CD14-positive monocyte (primary cell): ENCODE measurements around the gene R3HDM1. TPM values are rescaled to one million over a fixed set of nuclear protein-coding genes. Genes with fewer than 3 reads are reported as not detected.

Source experiments
- DNase-seq, 3 donors: peaks; one replicate each; pipeline ENCODE4 v3.0.0-alpha.2; 2011 to 2022
- H2AFZ ChIP-seq: 2 replicates; pipeline ENCODE4 v1.6.0; 2012; ENCODE audit warnings: mild to moderate bottlenecking, low read depth, low read length, inconsistent platforms; ENCODE audit not compliant: insufficient read depth, poor library complexity, severe bottlenecking
- H3K27ac ChIP-seq, 2 donors: 1 replicate in 1 of 2; 2 replicates in 1 of 2; pipeline ENCODE4 v1.5.1; 2012 to 2013; ENCODE audit warnings: low read length in 2 of 2, control low read depth in 1 of 2, inconsistent platforms in 1 of 2, low read depth in 1 of 2, mild to moderate bottlenecking in 1 of 2
- H3K27me3 ChIP-seq, 2 donors: one replicate each; pipeline versions ENCODE4 v1.6.0 to v1.6.1; 2011 to 2013; ENCODE audit warnings: low read length in 2 of 2; ENCODE audit not compliant: control insufficient read depth in 2 of 2, insufficient read depth in 2 of 2
- H3K36me3 ChIP-seq, 2 donors: replicated peaks in 1 of 2; 1 replicate in 1 of 2; 2 replicates in 1 of 2; pipeline versions ENCODE4 v1.5.1 to v1.6.1; 2012 to 2013; ENCODE audit warnings: low read length in 2 of 2, control low read depth in 1 of 2, inconsistent platforms in 1 of 2, mild to moderate bottlenecking in 1 of 2; ENCODE audit not compliant: insufficient read depth in 2 of 2, control insufficient read depth in 1 of 2
- H3K4me1 ChIP-seq, 2 donors: 1 replicate in 1 of 2; 2 replicates in 1 of 2; pipeline versions ENCODE4 v1.5.1 to v1.6.1; 2012 to 2013; ENCODE audit warnings: low read length in 2 of 2, control low read depth in 1 of 2, inconsistent platforms in 1 of 2, mild to moderate bottlenecking in 1 of 2, moderate library complexity in 1 of 2; ENCODE audit not compliant: insufficient read depth in 2 of 2, control insufficient read depth in 1 of 2
- H3K4me2 ChIP-seq: replicated peaks from 2 replicates; pipeline ENCODE3; 2012; ENCODE audit warnings: low read length, moderate library complexity, mild to moderate bottlenecking; ENCODE audit not compliant: poor library complexity, severe bottlenecking; ENCODE audit errors: extremely low read depth
- H3K4me3 ChIP-seq, 3 experiments: fragments of 200-600 bp in 1 of 3; sonication (generic) in 1 of 3; replicated peaks in 1 of 3; 1 replicate in 2 of 3; 2 replicates in 1 of 3; pipeline ENCODE4 v1.5.1; 2011 to 2013; ENCODE audit warnings: low read length in 3 of 3, mild to moderate bottlenecking in 3 of 3, control low read depth in 2 of 3, low read depth in 2 of 3, inconsistent platforms in 1 of 3, moderate library complexity in 1 of 3
- H3K79me2 ChIP-seq: 2 replicates; pipeline ENCODE4 v1.6.0; 2012; ENCODE audit warnings: mild to moderate bottlenecking, control low read depth, inconsistent platforms, low read length, moderate library complexity; ENCODE audit not compliant: insufficient read depth
- H3K9ac ChIP-seq: 2 replicates; pipeline ENCODE4 v1.6.0; 2017; ENCODE audit warnings: low read length, mild to moderate bottlenecking; ENCODE audit not compliant: insufficient read depth, poor library complexity, severe bottlenecking
- H3K9me3 ChIP-seq, 2 donors: replicated peaks in 1 of 2; 1 replicate in 1 of 2; 2 replicates in 1 of 2; pipeline versions ENCODE4 v1.5.1 to v1.6.1; 2012 to 2013; ENCODE audit warnings: low read length in 2 of 2, control low read depth in 1 of 2; ENCODE audit not compliant: control insufficient read depth in 1 of 2, insufficient read depth in 1 of 2
- H4K20me1 ChIP-seq: 2 replicates; pipeline ENCODE4 v1.6.0; 2012; ENCODE audit warnings: mild to moderate bottlenecking, low read length, control low read depth, moderate library complexity; ENCODE audit not compliant: insufficient read depth
- H3K27ac Mint-ChIP-seq, 7 donors: one replicate each; pipeline ENCODE4 v1.8.0; 2020; ENCODE audit warnings: mild to moderate bottlenecking in 7 of 7, mixed read lengths in 7 of 7, moderate library complexity in 6 of 7, inconsistent platforms in 2 of 7
- H3K27me3 Mint-ChIP-seq, 3 donors: one replicate each; pipeline ENCODE4 v1.8.0; 2021 to 2022; ENCODE audit warnings: low read depth in 3 of 3, mild to moderate bottlenecking in 3 of 3, mixed read lengths in 3 of 3, moderate library complexity in 3 of 3, inconsistent platforms in 1 of 3
- H3K36me3 Mint-ChIP-seq, 2 donors: one replicate each; pipeline ENCODE4 v1.8.0; 2020; ENCODE audit warnings: mixed read lengths in 2 of 2, inconsistent platforms in 1 of 2, mild to moderate bottlenecking in 1 of 2
- H3K4me1 Mint-ChIP-seq: one replicate; pipeline ENCODE4 v1.8.0; 2020; ENCODE audit warnings: mild to moderate bottlenecking, mixed read lengths
- H3K4me3 Mint-ChIP-seq, 2 donors: one replicate each; pipeline ENCODE4 v1.8.0; 2020; ENCODE audit warnings: mild to moderate bottlenecking in 2 of 2, mixed read lengths in 2 of 2, moderate library complexity in 1 of 2
- H3K9me3 Mint-ChIP-seq, 7 donors: one replicate each; pipeline ENCODE4 v1.8.0; 2020 to 2022; ENCODE audit warnings: mixed read lengths in 7 of 7, mild to moderate bottlenecking in 6 of 7, moderate library complexity in 6 of 7, inconsistent platforms in 2 of 7
- WGBS: methylation state at CpG from one replicate; pipeline ENCODE4 v1.1.5; 2013; ENCODE audit warnings: missing lambda C conversion rate; ENCODE audit not compliant: insufficient coverage; 5-methylcytosine and 5-hydroxymethylcytosine counted together
- intact Hi-C, 2 donors: fragments of 100-400 bp; cut with micrococcal nuclease; formaldehyde crosslinking; loops; one replicate each; pipeline versions ENCODE4 v1.15.0 to v1.15.1; 2023
- polyA plus RNA-seq, 3 donors: library from polyadenylated mRNA; depleted of rRNA in 1 of 3; unstranded in 2 of 3; stranded (reverse) in 1 of 3; fragments of 300-500 nt in 2 of 3; fragments of >200 nt in 1 of 3; fragmentation: Illumina TruSeq in 2 of 3; gene quantifications; 1 replicate in 2 of 3; 2 replicates in 1 of 3; pipeline ENCODE4 v1.2.3, GENCODE V29; 2012 to 2021
- TF ChIP-seq, protein P1 (sequence below): fragments of 200-600 bp; IDR thresholded peaks from one replicate; pipeline ENCODE4 v1.8.0; 2022; ENCODE audit warnings: antibody characterized with exemption, mild to moderate bottlenecking

Gene R3HDM1
- polyA plus RNA-seq, 3 donors: 5.4 to 24.5 (median 13.1) TPM

DNA sequence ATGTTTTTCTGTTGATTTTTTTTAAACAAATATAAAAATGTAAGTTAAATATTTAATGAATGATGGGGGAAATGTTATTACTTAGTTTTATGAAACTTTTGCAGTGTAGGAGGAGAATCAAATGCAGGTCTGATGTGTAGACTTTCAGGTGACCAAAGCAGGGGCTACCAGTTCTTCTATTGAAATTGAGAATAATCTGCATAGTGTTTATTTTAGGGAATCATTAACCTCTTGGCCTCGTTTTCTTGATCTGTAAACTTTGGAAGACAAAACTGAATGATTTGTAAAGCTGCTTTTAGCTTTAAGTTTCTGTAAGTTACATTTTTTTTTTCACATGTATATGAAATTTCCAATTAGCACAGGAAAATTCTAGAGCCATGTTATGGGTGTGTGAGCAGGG, 99.2 kb downstream of the R3HDM1 start:
- no peak overlapping the region for H3K9ac ChIP-seq
- no peaks in the 10 kb centered on the region for H4K20me1 ChIP-seq
- intact Hi-C loops: no loop called here
- H3K27me3 ChIP-seq: no peaks in the 10 kb centered on the region
- Mint-ChIP-seq H3K4me1 (no peaks in the 10 kb centered on the region), H3K9me3 (no peaks in the 10 kb centered on the region), H3K36me3 (peaks cover 13 to 32% of the 10 kb centered on the region in 2 donors), H3K27ac (peak overlapping the region in 1 of 7 donors; percentile 4), H3K27me3 (no peaks in the 10 kb centered on the region), H3K4me3 (no peak overlapping the region)
- no peak overlapping the region for H3K27ac ChIP-seq
- no peaks in the 10 kb centered on the region for H3K4me1 ChIP-seq
- no CpG with 5 or more reads among the region's 1 CpG for WGBS
- H3K9me3 ChIP-seq: no peaks in the 10 kb centered on the region
- no peaks in the 10 kb centered on the region for H3K79me2 ChIP-seq
- H3K36me3 ChIP-seq: peaks cover 22 to 32% of the 10 kb centered on the region in 2 donors
- TF ChIP-seq, protein P1, sequence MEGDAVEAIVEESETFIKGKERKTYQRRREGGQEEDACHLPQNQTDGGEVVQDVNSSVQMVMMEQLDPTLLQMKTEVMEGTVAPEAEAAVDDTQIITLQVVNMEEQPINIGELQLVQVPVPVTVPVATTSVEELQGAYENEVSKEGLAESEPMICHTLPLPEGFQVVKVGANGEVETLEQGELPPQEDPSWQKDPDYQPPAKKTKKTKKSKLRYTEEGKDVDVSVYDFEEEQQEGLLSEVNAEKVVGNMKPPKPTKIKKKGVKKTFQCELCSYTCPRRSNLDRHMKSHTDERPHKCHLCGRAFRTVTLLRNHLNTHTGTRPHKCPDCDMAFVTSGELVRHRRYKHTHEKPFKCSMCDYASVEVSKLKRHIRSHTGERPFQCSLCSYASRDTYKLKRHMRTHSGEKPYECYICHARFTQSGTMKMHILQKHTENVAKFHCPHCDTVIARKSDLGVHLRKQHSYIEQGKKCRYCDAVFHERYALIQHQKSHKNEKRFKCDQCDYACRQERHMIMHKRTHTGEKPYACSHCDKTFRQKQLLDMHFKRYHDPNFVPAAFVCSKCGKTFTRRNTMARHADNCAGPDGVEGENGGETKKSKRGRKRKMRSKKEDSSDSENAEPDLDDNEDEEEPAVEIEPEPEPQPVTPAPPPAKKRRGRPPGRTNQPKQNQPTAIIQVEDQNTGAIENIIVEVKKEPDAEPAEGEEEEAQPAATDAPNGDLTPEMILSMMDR: no peak
- no peak overlapping the region for H2AFZ ChIP-seq
- DNase-seq: no peak
- H3K4me3 ChIP-seq: no peak overlapping the region
- no peak overlapping the region for H3K4me2 ChIP-seq

DNA sequence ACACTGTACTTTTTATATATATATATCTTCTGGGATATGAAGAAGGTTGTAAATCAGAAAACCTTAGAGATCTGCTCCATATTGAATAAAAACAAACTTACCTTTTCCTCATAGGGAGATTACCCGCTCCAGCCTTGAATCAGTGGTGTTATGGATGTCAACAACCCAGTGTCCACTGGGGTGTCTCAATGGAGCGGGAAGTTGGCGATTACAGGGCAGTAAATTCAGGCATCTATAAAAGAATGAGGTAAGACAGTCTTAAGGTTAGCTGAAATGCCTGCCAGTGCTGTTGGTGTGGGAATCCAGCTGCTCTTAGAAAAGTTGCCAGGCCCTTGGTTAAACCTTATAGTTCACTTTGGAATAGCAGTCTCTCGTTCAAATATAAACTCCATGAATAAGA, 102.3 kb downstream of the R3HDM1 start:
- DNase-seq: no peak
- Histone ChIP-seq H3K9me3 (no peaks in the 10 kb centered on the region), H3K36me3 (peaks cover 40 to 57% of the 10 kb centered on the region in 2 donors), H3K4me1 (no peaks in the 10 kb centered on the region), H4K20me1 (no peaks in the 10 kb centered on the region), H3K9ac (no peak overlapping the region), H3K27me3 (no peaks in the 10 kb centered on the region), H3K79me2 (no peaks in the 10 kb centered on the region), H2AFZ (no peak overlapping the region), H3K27ac (no peak overlapping the region), H3K4me2 (no peak overlapping the region), H3K4me3 (no peak overlapping the region)
- TF ChIP-seq, protein P1: no peak
- H3K27me3 Mint-ChIP-seq: no peaks in the 10 kb centered on the region
- peak overlapping the region in 1 of 7 donors; percentile 63 for H3K27ac Mint-ChIP-seq
- H3K36me3 Mint-ChIP-seq: peaks cover 26 to 48% of the 10 kb centered on the region in 2 donors
- 100% methylated on average over 2 of the region's 4 CpGs for WGBS
- intact Hi-C loops: no loop called here
- H3K9me3 Mint-ChIP-seq: no peaks in the 10 kb centered on the region
- no peak overlapping the region for H3K4me3 Mint-ChIP-seq
- H3K4me1 Mint-ChIP-seq: no peaks in the 10 kb centered on the region
